NCI-H524 treated with DMSO at 0.1 percent for 48 hours (cell line): ENCODE results near the gene SUCLG1.

Source experiments
- DNase-seq: peaks from one replicate; lab custom pipeline; 2025; lab: John Stamatoyannopoulos, UW

The SUCLG1 gene

DNA sequence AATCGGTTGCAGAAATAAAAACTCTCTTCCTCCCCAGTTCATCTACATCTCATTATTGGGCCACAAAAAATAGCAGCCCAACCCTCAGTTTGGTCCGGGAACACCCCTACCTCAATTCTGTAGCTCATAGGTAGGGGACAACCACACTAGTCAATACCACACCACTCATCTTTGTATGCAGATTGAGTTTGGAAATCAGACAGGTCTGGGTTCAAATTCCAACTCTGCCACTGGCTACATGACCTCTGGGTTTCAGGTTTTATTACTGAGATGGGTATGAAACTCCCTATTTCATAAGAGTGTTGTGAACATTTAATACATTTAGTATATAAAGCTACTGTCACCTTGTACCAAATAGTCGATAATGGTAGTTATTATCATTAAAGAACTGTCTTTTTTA is 2.2 kb upstream of the SUCLG1 start:
- no peak for DNase-seq

DNA sequence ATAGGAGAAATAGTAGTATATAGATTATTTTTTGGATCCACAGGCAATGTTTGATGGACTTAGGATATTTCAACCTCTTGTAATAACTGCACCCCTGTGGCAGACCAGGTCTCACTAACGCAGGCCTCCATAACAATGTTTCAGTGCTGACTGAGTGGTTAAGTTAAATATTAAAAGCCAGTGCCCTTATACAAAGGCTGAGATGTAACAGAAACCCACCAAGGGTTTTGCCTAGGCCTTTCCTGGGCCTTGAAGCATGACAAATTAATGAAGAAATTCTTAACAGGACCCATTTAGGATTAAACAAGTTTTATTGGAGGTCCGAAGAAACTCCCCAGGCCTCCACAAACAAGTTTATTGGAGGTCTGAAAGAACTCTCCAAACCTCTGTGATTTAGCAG is 1.6 kb upstream of the SUCLG1 start:
- DNase-seq, result no peak

DNA sequence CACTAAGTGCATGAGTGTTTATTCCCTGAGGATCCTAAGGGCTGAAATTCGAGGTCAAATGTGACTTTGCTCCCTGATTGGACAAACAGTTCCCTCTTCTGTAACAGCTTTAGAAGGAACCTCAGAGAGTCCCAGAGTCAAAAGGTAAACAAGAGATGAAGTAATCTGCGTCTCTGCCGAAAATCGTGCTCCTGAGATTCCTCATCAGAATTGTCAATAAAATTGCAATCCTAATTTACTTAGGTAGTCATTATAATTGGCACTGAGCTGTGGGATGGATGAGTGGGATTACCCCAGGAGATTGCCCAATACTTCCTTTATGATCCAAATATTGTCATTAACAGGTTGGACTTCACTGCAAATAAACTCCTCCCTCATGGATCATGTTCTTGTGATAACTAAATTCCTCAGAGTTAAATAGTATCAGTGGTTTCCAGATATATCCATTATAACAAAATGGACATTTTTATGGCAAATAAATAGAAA is 907 bp upstream of the SUCLG1 start:
- no peak for DNase-seq

DNA sequence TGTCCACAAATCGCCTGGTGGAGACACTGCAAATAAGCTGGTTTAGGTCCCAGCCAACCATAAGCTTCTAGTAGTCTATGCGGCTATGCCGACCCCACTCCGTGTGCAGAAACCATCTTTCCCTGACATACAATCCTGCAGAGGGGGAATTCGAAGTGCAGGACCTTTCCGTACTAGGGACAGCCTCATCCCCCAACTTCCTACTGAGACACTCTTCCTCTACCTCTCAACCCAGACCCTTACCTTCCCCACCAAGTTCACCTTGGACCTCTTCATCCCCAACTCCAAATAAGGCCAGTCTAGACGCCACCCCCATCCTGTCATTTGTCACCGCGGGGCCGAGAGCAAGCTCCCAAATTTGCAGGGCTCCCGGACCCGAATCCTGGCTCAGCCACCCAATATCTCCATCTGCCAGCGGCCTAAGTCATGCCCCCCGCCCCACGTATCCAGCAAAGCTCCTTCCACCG is 496 bp downstream of the SUCLG1 start:
- DNase-seq, result no peak

DNA sequence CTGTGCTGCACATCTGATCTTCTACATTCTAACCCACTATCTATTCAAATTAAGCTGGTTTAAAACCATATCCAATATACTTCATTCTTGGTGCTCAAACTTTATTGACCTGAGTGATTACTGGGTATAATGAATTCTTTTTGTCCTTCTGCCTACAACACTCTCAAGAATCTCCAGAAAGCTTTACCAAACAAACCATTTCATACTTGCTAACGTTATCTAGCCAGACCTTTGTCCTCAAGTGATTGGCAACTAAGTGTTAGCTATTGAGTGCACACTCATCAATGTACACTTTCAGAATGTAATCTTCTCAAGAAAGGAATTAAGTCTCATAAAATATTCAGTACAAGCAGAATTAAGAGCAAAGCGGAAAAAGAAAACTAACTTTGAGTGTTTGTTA is 1.4 kb downstream of the SUCLG1 start:
- DNase-seq, result no peak

DNA sequence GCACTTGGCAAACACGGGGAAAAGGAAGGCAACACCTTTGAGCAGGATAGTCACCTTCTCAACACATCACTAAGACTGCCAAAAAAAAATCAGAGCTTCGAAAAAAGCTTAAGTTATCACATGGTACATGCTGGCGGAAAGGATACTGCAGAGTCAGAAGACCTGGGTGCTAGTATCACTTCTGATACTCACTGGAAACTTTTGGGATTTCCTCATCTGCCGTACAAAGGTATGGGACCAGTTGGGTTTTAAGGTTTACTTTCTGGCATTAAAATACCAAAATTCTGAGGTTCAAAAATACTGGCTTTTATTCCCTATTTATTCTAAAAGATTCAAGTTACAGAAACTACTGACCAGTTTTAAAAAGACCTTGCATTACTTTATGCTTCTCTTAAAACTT is 2.9 kb downstream of the SUCLG1 start:
- no peak for DNase-seq

DNA sequence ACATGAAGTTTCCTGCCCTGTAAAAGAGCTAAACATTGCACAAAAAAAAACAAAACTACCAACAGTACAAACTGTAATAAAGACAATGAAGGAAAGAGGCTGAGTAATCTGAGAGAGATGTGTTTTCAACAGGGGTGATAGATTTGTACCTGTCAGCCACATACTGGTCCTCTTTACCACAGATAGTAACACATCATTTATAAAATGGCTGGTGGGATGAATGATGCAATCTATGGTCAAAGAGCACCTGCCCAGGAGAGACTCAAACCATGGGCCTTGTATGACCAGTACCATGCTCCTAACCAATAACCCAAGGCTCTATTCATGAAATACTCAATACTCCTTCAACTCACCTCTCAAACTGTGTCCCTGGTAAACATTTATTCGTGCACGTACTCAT is 4.5 kb downstream of the SUCLG1 start:
- DNase-seq, result no peak

DNA sequence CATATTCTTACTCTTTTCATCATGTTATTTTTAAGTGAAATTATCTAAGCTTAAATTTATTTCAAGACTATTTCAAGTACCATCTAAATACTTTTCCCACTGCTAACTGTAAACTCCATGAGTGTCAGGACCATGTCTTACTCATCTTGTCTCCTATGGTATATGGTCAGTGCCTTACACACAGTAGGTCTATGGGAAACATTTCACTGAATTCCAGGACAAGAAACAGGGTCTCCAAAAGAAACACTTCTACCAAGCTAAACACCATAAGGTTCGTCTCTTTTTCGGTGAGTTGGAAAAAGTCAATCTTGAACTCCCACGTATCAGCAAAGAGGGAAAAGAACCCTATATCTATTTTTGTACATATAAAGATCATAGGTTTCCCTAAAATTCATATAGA is 6.5 kb downstream of the SUCLG1 start:
- DNase-seq, result no peak

DNA sequence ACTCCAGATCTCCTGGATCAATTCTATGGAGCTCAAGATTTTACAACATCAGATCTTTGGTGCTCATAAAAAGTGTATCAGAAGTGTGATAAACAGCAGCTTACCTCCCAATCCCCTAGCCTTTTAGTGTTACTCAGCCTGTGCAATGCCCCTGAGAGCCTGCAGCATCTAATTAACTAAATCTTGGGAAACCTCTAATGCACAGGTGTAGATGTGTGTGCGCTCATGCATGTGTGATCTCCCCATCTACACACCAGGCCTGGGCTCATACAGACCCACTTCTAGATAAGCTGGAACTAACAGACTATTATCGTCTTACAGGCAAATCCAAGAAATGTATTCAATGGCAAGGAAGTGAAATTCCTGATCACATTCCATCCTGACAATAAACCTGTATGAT is 7.5 kb downstream of the SUCLG1 start:
- DNase-seq, result no peak

DNA sequence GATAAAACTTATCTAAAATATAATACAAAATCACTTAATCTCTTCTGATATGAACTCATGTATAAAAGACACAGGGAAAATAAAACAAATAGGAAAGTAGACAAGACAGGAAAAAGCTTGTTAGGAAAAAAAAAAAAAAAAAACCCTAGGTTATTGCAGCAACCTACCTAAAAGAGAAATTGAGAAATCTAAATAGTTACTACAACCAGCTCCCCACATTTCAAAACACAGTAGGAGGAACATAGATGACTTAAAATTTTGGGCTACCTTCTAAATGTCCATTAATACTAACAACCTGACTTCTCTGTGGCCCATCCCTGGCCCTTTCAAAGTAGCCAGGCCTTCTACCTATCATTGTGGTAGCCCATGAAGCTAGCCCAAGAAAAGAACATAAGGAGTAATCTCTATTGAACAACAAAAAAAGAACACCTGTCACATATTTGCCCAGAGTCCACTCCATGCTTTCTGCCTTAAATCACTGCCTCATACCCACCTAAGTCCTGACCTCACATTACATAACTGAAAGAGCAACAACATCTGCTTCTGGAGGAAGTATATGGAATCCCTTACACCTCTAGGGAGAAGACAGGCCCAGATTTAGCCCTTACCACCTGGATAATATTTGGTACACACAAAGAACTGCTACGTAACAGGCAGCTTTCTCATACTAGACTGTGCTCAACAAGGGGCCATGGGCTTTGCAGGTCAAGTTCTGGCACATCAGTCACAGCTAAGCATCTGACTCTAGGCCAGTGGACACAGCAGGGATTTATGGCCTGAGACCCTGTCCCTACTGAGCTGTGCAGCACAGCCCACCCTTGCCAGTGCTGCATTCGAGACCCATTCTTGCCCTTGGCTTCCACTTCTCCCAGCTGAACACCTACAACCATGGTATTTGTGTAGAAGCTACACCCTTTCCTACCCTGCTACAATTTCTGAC is 8.5 kb downstream of the SUCLG1 start:
- DNase-seq, result peak; percentile 57

DNA sequence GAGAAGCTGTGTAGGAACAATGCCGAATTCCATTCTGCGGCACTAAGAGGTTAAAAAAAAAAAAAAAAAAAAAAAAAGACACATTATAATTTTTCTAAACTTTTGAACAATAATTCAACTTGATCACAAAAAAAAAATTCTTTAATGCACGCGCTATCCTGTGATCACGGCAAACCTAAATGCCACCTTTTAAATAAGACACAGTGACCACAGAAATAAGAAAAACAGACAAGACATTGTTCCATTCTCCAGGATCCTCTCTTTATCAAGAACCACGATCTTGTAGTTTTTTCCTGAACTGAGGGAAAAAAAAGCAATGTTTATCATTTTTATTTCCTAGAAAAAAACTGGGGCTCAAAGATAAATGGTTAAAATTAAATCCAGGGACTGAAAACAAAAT is 9.4 kb downstream of the SUCLG1 start:
- DNase-seq, result no peak

DNA sequence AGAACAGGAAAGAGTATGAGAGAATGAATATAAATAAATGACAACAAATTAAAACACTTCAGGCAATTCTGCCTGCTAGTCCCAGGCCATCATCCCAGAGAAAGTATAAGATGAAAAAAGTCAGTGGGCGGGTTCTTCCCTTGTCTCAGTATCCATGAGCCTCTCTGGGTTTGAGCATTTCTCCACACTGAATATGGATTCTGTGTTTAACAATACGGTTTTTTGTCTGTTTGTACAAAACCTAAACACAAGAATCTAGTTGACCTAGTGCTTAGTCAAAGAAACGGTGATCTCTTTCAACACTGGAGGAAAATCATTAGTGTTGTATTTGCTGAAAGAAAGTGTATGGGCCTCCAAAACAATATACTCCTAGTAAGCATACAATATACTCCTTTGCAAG is 10.0 kb downstream of the SUCLG1 start:
- DNase-seq, result no peak

DNA sequence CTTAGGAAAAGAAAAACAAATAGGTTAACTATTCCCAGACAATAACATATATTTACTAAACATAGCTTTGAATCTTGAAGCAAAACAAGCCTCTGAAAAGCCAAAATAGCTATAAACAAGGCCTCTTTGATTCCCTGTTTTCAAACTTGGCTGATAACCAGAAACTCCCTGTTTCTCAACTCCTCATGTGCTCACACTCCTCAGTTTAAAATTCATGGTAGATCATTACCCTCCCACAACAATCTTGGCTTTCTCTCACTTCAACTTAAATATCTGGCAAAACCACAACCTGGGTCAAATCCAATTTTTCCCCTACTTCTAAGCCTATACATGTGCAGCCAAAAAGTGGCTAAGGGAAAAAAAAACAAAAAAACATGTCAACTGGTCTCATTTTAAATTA is 15.6 kb downstream of the SUCLG1 start:
- DNase-seq, result no peak

DNA sequence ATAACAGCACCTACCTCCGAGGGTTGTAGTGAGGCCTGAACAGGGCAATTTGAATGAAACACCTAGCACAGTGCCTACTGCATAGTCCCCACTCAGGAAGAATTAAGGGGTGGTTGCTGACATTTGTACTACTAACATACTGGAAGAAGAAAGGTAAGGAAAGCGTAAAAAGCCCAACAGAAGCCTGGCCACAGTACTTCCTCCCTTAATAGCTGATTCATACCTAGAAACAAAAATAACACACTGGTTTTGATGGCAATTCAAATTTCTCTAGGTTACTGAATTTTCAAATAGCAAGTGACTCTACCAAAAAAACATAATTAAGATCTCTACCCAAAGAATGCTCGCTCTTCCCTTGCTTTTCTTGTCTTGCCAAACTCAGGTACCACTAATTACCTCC is 16.2 kb downstream of the SUCLG1 start:
- DNase-seq, result no peak

DNA sequence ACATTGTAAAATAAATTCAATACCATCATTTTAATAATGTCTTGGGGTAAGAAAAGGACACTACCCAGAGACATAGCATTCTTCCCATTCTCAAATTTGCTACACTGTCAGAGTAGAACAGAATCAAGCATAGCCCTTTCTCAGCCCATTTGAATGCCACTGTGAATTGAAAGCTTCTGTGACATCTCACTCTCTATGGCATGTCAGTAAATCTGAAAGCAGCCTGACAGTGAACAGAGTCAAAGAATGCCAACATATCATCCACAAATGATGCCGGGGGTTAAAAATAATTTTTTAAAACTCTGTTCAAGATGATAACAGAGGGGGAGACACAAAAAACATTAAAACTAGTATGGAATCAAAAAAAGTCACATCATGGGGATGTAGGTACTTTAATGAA is 17.6 kb downstream of the SUCLG1 start:
- DNase-seq, result no peak

DNA sequence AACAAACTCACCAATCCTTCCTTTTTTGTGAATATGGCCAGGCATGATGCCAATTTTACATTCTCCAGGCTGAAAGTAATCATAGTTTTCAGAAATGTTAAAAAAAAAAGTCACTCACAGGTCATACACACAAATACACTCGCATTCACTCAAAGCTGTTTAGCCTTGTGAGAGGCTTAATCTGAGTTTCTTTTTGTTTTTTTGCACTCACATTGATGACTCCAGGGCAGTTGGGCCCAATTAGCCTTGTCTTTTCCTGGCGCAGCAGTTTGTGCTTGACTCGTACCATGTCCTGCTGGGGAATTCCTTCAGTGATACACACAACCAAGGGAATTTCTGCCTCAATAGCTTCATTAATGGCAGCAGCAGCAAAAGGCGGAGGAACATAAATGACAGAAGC is 18.0 kb downstream of the SUCLG1 start:
- no peak for DNase-seq

DNA sequence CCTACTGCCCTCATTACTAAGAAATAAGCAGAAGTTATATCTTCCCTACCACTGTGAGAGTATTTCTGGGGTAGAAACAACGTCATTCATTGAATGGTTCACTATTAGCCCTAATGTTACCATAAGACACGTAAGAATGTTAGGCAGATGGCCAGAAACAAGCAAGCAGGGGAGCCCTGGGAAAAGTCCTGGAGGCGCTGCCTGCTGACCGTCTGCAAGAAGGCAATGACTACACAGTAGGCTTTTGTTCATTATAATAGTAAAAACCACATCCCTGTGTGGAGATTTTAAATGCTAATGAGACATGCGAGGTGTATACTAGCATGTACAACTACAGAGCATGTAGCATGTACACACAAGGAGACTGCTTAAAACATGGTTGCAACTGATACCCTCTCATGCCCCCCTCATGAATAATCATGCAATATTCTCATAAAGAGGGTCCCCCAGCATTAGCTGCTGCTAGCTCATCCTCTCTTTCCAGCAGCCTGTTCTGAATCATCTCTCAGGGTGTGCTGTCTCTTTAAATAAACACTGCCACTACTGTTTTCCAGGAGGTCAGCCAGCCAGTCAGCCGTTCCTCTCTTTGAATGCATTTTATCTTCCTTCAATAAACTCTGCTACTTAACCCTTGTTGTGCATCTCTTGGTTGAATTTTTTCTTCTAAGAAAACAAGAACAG is 23.6 kb downstream of the SUCLG1 start:
- DNase-seq, result no peak

DNA sequence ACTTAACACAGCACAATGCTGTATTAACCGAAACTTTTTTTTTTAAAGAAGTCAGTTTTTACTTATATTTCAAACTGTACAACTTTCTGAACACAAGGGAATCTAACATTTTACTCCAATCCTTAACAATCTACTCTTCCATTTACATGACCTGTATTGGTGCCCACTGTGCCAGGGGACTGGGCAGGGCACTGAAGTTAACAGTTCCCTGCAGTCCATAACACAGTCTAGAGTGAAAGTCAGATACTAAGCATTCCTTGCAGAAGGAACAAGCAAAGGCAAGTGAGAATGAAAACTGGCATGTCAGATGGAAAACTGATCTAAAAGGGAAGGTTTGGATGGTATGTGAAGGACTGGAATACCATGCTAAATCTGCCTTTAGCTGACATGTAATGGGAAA is 29.8 kb downstream of the SUCLG1 start:
- DNase-seq, result no peak

DNA sequence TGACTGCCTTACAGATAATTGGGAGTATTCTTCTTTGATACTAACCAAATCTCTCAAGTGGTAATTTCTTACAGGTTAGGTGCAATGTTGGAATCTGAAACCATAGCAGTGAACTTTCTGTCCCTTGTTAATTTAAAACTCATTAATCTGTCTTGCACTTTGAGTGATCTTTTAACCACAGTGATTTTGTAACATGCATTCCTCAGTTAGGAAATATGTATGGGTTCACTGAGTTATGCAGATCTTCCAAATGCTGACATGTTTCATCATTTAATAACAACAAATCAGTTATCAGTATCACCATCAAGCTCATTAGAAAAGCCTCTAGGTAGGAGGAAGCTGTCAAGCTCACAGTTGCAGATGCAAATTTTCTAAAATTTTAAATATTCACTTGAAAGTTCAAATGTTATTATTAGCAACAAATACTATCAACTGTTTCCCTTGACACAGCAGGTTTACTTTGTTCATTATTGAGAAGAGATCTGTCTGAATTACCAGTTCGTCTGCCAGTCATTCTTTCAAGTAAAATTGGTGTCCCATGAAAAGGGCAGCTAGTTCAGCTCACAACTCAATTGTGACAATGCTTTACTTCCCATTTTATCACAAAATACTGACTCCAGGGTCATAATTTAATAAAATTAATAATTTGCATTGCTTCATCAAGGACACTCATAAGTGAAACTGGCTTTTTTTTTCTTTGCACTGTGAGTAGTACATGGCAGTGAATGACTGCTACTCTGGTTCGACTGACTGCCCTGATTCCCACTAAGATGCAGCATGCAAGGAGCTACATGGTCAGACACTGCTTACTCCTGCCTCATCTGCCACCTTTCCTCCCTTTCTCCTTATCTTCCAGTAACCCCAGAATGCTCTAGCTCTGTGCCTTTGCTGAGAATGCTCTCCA is 31.6 kb downstream of the SUCLG1 start:
- DNase-seq, result no peak

DNA sequence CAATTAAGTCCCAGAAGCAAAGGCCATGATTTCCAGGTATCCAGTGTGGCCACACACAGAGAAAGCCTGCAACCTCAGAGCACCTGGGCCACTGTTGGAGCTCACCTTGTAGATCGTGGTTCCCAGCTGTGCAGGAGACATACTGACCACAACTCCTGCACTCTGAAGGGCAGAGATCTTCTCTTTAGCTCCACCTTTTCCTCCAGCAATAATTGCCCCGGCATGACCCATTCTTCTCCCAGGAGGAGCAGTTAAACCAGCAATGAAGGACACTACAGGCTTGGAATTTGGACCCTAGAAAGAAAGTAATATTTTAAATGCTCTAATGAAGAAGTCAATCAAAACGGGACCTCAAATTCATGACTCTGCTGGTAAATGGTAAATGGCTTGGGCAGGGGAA is 33.8 kb downstream of the SUCLG1 start:
- DNase-seq, result no peak

DNA sequence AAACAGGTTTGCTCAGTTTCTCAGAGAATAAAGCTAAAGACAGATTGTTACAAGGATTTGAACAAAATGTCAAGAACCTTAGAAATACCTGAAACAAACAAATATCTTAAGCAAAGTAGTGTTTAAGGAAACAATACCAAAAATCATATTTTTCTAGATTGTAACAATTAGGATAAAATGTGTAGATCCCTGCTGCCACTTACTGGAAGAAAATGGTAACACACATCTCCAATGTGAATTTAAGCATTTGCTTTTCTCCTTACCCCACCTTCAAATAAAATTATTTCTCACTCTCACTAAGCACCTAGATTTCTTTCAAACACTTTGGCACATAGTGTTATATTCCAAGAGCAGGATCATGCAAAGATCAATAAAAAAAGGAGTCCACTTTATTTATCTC is 34.9 kb downstream of the SUCLG1 start:
- no peak for DNase-seq

DNA sequence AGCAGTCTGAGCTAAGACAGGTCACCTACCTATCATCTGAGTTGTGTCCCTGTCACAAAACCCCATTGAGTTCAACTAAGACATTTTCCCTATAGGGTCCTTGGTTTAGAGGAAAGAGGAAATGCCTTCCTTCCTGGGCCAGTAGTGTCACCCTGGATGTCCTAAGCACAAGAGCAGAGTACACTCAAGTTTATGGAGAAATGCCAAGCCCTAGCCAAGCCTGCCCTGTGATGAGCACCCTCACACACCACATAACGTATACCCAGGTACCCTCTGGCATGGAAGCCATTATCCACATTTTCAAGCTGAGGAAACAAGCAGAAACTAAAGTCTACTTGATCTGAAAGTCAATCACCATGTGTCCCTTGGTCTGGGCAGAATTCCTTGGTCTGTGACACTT is 37.3 kb downstream of the SUCLG1 start:
- DNase-seq, result no peak
